Gastrocnemius medialis (tissue), 4 donors: Measurements from ENCODE around the gene ADCY7. TPM values are rescaled to one million over a fixed set of nuclear protein-coding genes. Genes with fewer than 3 reads are reported as not detected.

Source experiments
- ATAC-seq, 2 donors: fragments of 150-250 bp; one replicate each; pipeline ENCODE4 v1.9.1; 2016
- DNase-seq, 2 donors: peaks; one replicate each; pipeline ENCODE4 v3.0.0-alpha.2; 2019
- H3K27ac ChIP-seq, 4 donors: fragments of 200-600 bp; sonication (generic); 1 replicate in 1 of 4; 2 replicates in 3 of 4; pipeline ENCODE4 v1.5.1; 2016 to 2018; ENCODE audit warnings: mild to moderate bottlenecking in 2 of 4, moderate library complexity in 1 of 4
- H3K27me3 ChIP-seq, 3 donors: fragments of 200-600 bp; sonication (generic) in 2 of 3; 1 replicate in 1 of 3; 2 replicates in 2 of 3; pipeline versions ENCODE4 v1.5.1 to v1.6.0; 2016 to 2019; ENCODE audit warnings: mild to moderate bottlenecking in 1 of 3, moderate library complexity in 1 of 3
- H3K36me3 ChIP-seq, 2 donors: fragments of 200-600 bp; sonication (generic) in 1 of 2; one replicate each; pipeline ENCODE4 v1.5.1; 2017 to 2018
- H3K4me1 ChIP-seq, 2 donors: fragments of 200-600 bp; sonication (generic) in 1 of 2; one replicate each; pipeline ENCODE4 v1.5.1; 2016 to 2017; ENCODE audit warnings: mild to moderate bottlenecking in 2 of 2
- H3K4me3 ChIP-seq, 4 donors: fragments of 200-600 bp; sonication (generic) in 3 of 4; 1 replicate in 1 of 4; 2 replicates in 3 of 4; pipeline ENCODE4 v1.5.1; 2016 to 2019; ENCODE audit warnings: mild to moderate bottlenecking in 2 of 4
- H3K9me3 ChIP-seq, 3 donors: fragments of 200-600 bp; sonication (generic) in 2 of 3; 1 replicate in 1 of 3; 2 replicates in 2 of 3; pipeline ENCODE4 v1.5.1; 2016 to 2019
- POLR2A ChIP-seq, 2 donors: fragments of 450-650 bp; IDR thresholded peaks; one replicate each; pipeline ENCODE4 v1.6.1; 2017; ENCODE audit warnings: antibody characterized with exemption in 2 of 2, mild to moderate bottlenecking in 2 of 2, moderate library complexity in 2 of 2
- in situ Hi-C, 4 donors: fragments of 200-750 bp; cut with MboI; loops; one replicate each; pipeline versions ENCODE4 v1.15.0 to v1.8.0; 2017; ENCODE audit warnings: low sequenced_read_pairs in 4 of 4
- intact Hi-C: fragments of 100-400 bp; cut with DNase I; formaldehyde crosslinking; loops from one replicate; pipeline ENCODE4 v1.15.1; 2023; ENCODE audit warnings: low total_unique reads
- total RNA-seq, 4 donors: library from RNA; depleted of rRNA; stranded (reverse); fragments of >200 nt; gene quantifications; one replicate each; pipeline versions ENCODE4 v1.1.0 to v1.2.3, GENCODE V29; 2016
- TF ChIP-seq, protein P1 (sequence below), 5 experiments: fragments of 450-650 bp in 3 of 5; fragments of 200-600 bp in 2 of 5; sonication (generic) in 2 of 5; IDR thresholded peaks in 4 of 5; conservative IDR thresholded peaks in 1 of 5; 1 replicate in 4 of 5; 2 replicates in 1 of 5; pipeline ENCODE4 v1.5.1; 2016 to 2019; ENCODE audit warnings: antibody characterized with exemption in 5 of 5, mild to moderate bottlenecking in 3 of 5, moderate library complexity in 3 of 5

ADCY7 gene
- total RNA-seq, 4 donors from 2014 or later, result 0.90 to 7.3 (median 2.6) TPM

DNA sequence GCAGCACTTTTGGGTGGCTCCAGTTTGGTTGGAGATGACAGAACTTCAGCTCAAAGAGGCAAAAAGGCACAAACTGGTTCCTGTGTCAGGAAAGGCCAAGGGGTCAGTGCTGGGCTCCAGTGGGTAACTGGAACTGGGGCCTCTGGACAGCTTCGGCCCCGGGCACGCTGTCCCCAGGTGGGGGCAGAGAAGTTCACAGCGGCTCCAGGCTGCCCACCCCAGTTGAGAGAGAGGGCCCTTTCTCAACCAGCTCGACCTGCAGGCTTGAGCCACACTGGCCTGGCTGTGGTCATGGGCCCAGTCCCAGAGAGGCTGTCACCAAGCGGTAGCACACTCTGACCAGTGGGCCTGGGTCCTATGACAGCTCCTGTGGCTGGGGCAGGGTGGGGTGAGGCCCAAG lies 24.5 kb downstream of the ADCY7 start:
- Histone ChIP-seq H3K9me3 (no peaks in the 10 kb centered on the region), H3K27me3 (no peaks in the 10 kb centered on the region), H3K4me3 (no peak overlapping the region), H3K27ac (no peak overlapping the region), H3K4me1 (no peaks in the 10 kb centered on the region), H3K36me3 (no peaks in the 10 kb centered on the region)
- intact Hi-C loops, result no loop called here
- in situ Hi-C loops, result no loop called here
- DNase-seq (no peak), ATAC-seq (no peak)
- no peak for TF ChIP-seq POLR2A (IDR thresholded peaks at IDR 0.05)
- TF ChIP-seq, protein P1, sequence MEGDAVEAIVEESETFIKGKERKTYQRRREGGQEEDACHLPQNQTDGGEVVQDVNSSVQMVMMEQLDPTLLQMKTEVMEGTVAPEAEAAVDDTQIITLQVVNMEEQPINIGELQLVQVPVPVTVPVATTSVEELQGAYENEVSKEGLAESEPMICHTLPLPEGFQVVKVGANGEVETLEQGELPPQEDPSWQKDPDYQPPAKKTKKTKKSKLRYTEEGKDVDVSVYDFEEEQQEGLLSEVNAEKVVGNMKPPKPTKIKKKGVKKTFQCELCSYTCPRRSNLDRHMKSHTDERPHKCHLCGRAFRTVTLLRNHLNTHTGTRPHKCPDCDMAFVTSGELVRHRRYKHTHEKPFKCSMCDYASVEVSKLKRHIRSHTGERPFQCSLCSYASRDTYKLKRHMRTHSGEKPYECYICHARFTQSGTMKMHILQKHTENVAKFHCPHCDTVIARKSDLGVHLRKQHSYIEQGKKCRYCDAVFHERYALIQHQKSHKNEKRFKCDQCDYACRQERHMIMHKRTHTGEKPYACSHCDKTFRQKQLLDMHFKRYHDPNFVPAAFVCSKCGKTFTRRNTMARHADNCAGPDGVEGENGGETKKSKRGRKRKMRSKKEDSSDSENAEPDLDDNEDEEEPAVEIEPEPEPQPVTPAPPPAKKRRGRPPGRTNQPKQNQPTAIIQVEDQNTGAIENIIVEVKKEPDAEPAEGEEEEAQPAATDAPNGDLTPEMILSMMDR (IDR thresholded peaks at IDR 0.05 in 4 of 5, conservative IDR thresholded peaks at IDR 0.05 in 1 of 5), result no peak

DNA sequence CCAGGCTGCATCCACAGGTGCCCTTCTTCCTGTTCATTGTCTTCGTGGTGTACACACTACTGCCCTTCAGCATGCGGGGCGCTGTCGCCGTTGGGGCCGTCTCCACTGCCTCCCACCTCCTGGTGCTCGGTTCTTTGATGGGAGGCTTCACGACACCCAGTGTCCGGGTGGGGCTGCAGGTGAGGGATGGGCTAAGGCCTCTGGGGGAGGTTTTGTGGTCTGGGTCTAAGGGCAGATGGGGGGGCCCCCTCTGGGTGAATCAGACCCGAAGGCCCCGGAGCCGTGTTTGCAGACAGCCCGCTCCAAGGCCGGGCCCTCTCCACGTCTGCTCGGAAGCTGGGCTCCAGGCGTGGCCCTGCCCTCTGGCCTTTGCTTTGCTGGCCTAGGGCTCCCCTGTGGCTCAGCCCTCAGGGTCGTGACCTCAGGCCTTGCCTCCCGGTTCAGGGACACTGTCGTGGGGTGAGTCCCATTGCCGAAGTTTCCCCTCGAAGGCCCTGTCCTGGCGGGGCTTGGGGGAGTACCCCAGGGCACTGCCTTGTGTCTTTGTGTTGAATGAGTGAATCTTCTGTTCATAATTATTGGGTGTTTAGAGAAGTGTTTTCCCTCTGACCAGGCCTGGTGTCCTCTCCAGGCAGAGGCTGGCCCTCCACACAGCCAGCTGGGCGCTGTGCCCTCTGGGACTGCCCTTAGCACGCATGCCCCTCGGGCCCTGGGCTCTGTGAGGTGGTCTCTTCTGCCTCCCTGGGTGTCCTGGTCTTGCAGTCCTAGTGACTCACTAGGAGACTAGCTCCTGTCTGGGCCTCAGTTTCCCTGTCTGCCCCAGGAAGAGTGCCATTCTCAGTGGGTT lies 25.6 kb downstream of the ADCY7 start:
- in situ Hi-C loops (no loop called here), intact Hi-C loops (no loop called here)
- Histone ChIP-seq H3K36me3 (no peaks in the 10 kb centered on the region), H3K4me3 (no peak overlapping the region), H3K27me3 (no peaks in the 10 kb centered on the region), H3K27ac (no peak overlapping the region), H3K9me3 (no peaks in the 10 kb centered on the region), H3K4me1 (no peaks in the 10 kb centered on the region)
- ATAC-seq (no peak), DNase-seq (no peak)
- TF ChIP-seq POLR2A (IDR thresholded peaks at IDR 0.05), result no peak
- TF ChIP-seq, protein P1 (IDR thresholded peaks at IDR 0.05 in 4 of 5, conservative IDR thresholded peaks at IDR 0.05 in 1 of 5), result no peak

DNA sequence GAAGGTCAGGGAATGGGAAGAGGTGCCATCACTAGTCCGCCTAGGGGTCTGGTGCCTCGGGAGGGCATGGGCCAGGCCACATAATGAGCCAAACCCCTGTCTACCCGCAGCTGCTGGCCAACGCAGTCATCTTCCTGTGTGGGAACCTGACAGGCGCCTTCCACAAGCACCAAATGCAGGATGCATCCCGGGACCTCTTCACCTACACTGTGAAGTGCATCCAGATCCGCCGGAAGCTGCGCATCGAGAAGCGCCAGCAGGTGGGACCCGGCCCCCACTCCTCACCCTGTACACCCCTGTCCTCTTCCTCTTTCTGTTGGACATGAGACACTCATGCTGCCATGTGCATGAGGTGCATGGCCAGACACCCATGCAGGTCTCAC lies 26.2 kb downstream of the ADCY7 start:
- no peak for TF ChIP-seq POLR2A (IDR thresholded peaks at IDR 0.05)
- TF ChIP-seq, protein P1 (IDR thresholded peaks at IDR 0.05 in 4 of 5, conservative IDR thresholded peaks at IDR 0.05 in 1 of 5), result no peak
- in situ Hi-C loops (no loop called here), intact Hi-C loops (no loop called here)
- Histone ChIP-seq H3K27me3 (no peaks in the 10 kb centered on the region), H3K27ac (no peak overlapping the region), H3K4me1 (no peaks in the 10 kb centered on the region), H3K4me3 (no peak overlapping the region), H3K9me3 (no peaks in the 10 kb centered on the region), H3K36me3 (no peaks in the 10 kb centered on the region)
- DNase-seq, result no peak
- ATAC-seq, result no peak

DNA sequence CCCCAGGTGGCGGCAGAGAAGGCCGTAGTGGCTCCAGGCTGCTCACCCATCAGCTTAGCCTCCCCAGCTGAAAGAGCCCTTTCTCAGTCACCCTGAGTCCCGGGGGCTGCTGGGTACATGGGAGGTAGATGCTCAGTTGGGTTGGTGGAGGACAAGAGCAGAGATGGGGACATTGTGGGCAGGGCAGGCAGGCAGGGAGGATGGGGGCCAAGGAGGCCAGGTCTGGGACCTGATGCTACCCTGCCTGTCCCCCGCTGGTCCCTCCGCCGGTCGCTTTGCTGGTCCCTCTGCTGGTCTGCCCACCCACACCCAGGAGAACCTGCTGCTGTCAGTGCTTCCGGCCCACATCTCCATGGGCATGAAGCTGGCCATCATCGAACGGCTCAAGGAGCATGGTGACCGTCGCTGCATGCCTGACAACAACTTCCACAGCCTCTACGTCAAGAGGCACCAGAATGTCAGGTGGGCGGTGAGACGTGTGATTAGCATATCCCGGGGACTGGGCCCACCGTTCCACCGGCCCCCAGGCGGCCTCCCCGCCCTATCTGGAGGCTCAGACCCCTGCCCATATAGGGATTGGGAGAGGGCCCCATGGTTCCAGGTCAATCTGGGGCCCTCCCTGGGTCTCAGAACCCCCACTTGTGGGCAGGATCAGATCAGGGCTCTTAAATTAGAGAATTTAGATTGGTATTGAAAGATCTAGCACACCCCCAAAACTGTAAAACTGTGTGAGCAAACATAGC lies 26.9 kb downstream of the ADCY7 start:
- ATAC-seq (no peak), DNase-seq (no peak)
- no peak overlapping the region for H3K27ac ChIP-seq
- H3K9me3 ChIP-seq, result no peaks in the 10 kb centered on the region
- H3K36me3 ChIP-seq, result no peaks in the 10 kb centered on the region
- no peaks in the 10 kb centered on the region for H3K27me3 ChIP-seq
- TF ChIP-seq, protein P1 (IDR thresholded peaks at IDR 0.05 in 4 of 5, conservative IDR thresholded peaks at IDR 0.05 in 1 of 5), result no peak
- no peak for TF ChIP-seq POLR2A (IDR thresholded peaks at IDR 0.05)
- H3K4me3 ChIP-seq, result no peak overlapping the region
- intact Hi-C loops, result no loop called here
- in situ Hi-C loops, result no loop called here
- H3K4me1 ChIP-seq, result no peaks in the 10 kb centered on the region
